Ammon's horn (tissue), 1 donor: Measurements from ENCODE around the gene HSPG2.
A peak's percentile ranks its signal among the peaks of the same experiment; 100 is the strongest.

Source experiments
- DNase-seq: peaks from one replicate; pipeline ENCODE4 v3.0.0-alpha.2; 2016; ENCODE audit warnings: low spot score

HSPG2 gene

DNA sequence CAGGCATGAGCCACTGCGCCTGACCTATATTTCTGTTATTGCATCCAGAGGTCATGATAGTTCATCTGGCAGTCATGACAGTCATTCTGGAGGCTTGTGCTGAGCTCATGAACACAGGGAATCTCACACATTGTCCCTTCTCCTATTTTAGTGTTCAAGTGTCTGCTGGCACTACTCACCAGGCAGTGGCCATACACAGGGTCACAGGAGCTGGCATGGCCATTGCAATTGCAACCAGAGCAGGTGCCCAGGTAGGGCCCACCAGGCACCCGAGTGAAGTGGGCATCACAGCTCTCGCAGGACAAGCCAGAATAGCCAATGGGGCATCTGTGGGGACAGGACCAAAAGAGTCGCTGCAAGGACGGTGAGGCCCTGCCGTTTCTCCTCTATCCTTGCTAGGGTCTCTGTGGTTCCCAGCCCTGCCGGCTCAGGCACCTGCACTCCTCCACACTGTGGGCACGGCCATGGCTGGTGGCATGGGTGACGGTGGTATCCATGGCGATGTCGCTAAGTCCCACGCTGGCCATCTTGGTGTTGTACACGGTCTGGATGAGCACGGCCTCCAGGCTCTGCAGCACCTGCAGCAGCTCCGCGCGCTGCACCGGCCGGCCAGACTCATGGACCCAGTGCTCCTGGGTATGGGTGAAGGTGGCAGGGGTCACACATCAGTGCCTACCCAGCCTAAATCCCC lies 57.0 kb downstream of the HSPG2 start:
- no peak for DNase-seq

DNA sequence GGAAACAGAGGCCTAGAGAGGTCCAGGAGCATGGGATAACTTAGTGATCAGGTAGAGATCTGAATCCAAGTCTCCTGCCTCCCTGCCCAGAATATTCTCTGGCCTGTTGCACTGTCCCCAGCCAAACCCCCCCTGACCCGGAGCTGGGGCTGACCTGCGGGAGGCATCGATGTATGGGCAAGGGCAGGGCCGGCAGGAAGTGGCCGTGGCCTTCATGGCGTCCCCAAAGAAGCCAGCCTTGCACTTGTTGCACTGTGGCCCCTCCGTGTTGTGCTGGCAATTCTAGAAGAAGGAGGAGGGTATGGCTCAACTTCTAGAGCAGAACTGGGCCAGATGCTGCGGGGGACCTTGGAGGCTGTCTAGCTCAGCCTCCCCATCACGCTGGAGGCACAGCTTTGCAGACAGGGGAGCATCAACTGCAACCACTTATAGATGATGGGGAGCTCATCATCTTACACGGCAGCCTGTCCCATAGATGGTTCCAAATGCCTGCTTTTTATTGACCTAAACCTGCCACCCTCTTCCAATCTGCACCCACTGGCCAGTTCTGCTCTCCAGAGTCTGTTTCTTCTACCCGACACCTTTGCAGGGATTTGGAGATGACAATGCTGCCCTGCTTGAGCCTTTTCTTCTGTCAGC lies 58.2 kb downstream of the HSPG2 start:
- DNase-seq, result no peak

DNA sequence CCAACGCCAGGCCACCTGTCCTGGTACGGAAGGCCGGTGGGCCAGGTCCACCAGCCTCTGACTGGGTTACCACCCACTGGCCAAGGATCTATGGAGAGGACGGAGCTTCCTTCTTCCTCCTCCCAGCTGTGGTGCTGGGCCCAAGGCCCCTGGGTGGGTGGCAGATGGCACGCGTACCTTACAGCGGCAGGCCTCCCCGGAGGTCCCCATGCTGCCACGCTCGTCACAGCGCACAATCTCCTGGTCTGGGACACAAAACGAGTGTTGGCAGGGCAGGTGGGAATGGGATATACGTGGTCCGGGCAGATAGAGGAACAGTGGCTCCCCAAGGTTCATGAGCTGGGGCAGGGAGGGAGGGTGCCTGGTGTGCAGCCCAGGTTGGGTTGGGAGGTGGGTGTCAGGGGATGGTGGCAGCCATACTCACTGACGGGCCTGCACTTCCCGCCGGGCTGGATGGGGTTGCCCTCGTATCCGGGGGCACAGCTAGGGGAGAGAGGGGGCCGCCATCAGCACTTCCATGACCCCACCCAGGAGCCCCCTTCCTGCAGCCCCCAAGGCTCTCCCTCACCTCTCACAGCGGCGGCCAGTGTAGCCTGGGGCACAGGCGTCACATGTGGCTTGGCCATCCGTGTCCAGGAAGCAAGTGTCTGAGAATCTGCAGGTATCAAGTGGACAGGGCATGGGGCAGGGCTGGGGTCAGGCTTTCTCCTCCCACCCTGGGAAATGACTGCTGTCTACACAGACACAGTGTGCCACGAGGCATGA lies 58.9 kb downstream of the HSPG2 start:
- no peak for DNase-seq

DNA sequence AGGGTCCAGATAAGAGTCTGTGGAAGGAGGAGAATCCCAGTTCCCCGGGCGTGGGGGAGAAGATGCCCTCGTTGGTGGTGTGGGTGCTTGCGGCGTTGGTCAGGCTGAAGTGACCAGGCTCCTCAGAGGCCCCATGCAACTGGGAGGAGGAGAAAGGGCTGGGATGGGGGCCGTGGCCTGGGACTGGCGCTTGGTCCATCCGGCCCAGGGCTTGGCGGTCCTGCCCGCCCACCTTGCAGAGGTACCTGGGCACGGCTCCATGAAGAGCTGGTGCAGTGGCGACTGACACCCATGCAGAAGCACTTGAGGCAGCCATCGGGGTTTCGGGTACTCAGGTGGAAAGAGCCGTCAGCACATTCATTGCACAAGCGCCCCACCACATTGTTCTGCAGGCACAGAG lies 60.8 kb downstream of the HSPG2 start:
- no peak for DNase-seq

DNA sequence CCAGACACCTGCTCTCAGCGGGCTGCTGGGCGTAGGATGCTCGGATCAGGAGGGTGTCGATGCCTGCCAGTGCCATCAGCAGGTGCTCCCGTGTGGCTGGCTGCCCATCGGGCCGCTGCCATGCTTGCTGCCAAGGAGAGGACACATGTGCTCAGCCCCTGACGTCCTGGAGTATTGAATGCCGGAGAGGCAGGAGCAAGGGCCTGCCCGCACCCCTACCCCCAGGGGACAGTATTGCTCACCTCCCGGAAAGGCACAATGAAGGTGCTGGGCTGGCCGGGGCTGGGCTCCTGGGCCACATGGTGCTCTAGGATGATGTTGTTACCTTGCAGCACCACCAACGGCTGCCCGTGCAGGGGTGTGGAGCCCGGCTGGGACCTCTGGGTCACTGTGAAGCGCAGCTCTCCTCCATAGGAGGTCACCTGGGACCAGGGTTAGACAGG lies 61.5 kb downstream of the HSPG2 start:
- DNase-seq, result no peak

DNA sequence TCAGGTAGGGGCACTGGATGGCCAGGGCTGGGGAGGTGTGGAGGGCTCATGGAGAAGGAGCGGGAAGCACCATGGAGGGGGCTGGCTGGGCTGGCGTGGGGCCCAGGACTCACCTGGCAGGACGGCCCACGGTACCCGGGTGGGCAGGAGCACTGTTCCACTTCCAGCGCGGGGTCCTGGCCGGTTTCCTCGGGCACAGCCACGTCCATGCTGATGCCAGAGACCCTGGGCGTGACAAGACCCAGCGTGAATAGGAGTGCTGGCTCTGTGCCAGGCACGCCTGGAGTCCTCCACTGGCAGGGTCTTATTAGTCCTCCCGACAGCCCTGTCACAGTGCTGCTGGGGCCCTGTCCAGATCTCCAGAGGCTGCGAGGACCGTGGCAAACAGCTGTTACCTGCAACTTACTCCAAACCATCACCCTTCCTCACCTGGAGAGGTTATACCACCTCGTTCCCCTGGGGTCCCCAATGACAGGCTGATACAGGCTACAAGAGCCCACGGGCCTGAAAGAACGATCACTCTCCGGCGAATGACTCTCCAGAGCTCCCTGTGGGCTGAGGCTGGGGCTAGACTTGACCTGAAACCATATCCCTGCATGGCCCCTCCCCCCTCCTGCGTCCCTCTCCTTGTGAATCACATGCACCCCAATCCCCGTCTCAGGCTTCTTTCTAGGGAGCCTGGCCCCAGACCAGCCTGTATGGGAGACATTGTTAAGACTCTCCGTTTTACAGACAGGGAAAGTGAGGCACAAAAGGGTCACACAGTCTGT lies 62.1 kb downstream of the HSPG2 start:
- no peak for DNase-seq

DNA sequence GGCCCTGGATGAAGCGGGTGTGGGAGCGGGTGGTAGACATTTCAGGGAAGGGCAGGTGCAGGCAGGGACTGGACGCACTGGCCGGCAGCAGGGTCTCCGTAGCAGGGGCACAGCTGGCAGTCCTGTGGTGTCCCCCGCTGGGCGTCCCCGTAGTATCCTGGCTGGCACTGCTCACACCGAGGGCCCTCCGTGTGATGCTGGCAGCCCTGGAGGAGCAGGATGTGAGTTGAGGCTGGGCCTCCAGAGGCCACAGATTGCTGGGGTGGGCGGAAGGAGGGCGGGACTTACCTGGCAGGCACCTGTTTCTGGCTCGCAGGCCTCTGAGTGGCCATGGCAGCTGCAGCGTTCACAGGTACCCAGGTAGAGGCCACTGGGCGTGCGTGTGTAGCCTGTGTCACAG lies 62.8 kb downstream of the HSPG2 start:
- no peak for DNase-seq

DNA sequence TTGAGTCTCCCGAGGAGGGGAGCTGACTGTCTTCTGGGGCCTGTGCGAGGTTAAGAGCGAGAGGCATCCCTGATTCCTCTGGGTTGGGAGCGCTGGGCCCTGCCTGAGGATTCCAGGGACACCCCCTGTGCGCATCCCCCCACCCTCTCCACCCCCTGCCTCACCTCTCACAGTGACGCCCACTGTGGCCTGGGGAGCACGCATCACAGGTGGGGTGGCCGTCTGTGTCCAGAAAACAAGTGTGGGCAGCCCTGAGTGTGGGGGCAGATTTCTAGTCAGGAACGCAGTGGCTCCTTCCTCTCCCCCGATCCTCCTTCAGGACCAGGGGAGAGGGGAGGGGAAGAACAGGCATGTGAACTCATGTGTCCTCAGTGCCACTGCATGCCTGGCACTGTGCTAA lies 63.3 kb downstream of the HSPG2 start:
- no peak for DNase-seq

DNA sequence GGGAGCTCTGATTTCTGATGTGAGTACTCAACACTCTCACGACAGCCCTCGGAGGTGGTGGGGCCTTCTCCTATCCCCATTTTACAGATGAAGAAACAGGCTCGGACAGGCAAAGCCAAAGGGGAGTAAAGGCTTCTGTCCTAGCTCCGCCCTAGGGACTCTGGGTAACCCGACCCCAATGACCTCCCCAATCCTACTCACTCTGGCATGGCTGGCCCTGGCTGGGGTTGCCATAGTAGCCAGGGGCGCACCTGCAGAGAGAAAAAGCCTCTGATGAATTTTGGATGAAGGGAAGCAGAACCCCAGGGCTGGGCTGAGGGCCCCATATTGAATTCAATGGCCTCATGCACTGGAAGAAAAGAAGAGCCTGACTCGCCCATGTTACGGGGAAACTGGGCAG lies 63.9 kb downstream of the HSPG2 start:
- no peak for DNase-seq

DNA sequence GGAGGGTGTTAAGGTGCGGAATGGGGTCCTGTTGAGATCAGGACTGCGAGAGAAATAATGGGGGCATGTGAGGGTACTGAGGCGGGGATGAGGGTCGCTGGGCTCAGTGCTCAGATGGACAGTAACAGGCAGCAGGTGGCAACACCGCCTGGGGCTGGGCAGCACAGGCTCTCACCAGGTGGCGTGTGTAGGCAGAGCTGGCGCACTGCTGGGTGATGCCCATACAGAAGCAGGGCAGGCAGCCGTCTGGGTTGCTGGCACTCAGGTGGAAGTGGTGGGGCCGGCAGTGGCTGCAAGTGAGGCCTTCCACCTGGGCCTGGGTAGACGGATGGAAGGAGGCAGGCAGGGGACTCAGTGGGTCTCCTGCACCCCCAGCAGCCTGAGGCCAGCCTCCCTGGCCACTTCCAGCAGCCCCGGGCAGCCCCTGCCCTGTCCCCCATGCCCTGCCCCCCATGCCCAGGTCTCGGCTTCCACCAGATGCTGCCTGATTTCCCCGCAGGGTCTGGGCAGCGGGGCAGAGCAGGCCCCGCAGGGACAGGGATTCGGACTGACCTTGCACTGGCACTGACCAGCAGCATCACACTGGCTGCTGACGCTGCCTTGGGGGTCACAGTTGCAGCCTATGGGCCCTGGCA lies 64.5 kb downstream of the HSPG2 start:
- no peak for DNase-seq

DNA sequence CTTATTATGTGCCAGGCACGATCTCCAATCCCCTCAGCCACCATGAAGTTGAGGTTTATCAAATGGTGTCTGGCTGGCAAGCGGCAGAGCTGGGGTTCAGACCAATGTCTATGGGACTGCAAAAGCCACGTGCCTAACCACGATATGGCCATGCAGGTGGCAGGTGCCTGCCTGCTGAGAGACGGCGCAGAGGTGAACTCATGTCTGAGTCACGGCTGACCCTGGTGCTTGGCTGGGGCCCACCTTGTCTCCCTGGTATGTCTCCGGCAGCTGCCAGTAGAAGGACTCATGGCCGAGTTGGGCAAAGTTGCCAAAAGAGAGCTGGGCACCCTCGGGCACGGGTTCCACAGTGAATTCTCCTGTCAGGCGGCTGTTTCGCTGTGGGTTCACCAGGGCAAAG lies 65.2 kb downstream of the HSPG2 start:
- no peak for DNase-seq

DNA sequence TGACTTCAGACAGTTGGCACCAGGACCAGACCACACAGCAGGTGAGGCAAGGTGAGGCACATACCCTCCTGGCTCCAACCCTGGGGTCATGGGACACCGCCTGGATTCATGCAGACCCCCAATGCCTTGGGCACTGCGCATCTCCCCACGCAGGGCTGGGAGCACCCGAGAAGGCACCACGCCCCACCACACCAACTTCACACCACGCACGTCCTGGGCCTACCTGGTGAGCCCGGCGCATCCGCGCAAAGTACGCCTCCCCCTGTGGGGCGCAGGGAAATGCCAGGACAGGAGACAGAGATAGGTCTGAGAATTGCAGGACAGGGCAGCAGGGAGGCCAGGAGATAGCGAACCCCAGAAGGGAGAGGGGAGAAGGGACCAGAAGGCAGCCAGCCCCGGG lies 66.5 kb downstream of the HSPG2 start:
- no peak for DNase-seq

DNA sequence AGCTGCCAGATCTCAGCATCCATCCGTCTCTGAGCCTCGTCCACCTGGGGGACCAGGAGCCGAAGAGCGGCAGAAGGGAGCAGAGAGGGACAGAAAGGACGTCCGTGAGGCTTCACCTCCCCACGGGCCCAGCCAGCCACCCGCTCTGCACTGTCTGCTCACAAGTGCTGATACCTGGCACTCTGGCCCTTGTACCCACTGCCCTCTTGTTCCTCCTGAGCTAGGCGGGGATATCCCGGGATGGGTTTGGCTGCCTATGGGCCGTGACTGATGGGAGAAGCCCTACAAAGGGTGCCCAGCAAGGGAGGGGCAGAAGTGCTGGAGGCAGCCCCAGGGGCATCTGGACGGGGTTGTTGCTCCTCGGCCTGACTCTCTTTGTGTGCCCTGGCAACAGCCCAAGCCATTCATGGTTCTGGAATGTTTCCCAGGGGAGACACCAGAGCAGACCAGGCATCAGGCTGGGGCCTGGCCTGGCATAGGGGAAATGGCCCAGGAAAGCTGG lies 67.4 kb downstream of the HSPG2 start:
- DNase-seq, result peak; percentile 70

DNA sequence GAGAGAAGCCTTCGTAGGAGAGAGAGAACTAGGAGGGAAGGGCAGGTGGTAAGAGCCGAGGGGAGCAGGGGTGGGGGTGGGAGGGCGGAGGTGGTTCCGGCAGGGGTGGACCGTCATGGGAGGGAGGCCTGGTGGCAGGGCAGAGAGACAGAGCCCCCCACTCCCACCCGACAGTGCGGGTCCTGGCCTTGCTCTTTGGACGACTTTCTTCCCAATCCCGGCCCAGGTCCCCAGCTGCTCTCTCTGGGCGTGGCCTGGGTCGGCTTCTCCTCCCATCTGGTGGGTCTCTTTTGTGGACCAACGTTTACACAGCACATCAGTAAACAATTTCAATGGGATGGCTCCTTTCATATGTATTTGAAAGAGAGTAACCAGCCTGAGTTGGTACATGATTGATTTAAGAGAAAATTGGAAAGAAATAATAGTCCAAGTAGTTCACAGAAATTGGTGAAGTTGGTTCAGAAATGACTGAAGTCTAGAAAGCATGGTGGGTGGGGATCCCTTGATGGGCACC lies 68.1 kb downstream of the HSPG2 start:
- DNase-seq, result no peak

DNA sequence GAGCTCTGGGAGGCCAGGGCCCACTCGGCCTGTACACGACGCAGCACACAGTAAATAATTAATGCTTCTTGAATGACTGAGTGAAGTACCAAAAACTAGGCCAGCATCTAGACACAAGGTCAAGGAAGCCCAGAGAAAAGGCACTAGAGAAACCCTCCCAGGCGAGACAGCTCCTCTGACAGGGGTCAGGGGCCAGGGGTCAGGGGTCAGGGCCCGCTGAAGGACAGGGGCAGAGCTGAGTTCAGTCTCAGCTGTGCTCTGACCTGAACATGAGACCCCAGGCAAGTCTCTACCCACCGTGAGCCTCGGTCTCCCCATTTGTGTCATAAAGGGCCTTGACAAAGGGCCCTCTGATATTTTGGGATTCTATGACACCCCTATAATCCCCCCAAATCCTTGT lies 68.6 kb downstream of the HSPG2 start:
- DNase-seq, result no peak

DNA sequence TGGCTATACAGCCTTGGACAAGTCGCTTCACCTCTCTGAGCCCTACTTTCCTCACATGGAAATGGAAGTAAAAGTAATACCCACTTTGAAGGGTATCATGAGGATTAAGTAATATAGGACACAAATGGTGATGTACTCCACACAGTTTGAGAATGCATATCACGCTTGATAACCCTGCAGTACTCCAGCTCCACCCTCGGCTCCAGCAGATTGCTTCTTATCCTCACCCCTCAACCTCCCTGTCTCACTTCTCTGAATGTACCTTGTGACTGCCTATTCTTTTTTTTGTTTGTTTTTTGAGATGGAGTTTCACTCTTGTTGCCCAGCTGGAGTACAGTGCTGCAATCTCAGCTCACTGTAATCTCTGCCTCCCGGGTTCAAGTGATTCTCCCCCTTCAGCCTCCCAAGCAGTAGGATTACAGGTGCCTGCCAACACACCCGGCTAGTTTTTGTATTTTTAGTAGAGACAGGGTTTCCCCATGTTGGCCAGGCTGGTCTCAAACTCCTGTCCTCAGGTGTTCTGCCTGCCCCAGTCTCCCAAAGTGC lies 69.6 kb downstream of the HSPG2 start:
- DNase-seq, result no peak

DNA sequence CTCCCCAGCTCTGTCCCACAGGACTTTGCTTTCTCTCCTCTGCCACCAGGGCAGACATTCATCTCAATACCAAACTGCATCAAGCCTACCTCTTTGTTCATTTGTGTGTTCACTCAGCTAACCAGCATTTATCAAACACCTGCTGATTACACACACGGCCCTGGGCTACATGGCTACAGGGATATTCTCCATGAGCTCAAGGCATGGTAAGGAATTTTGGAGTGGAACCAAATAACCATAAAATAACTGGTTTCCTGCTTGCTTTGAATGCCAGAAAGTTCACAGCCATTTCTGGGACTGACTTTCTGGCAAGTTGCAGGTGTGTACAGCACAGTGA lies 70.4 kb downstream of the HSPG2 start:
- no peak for DNase-seq

DNA sequence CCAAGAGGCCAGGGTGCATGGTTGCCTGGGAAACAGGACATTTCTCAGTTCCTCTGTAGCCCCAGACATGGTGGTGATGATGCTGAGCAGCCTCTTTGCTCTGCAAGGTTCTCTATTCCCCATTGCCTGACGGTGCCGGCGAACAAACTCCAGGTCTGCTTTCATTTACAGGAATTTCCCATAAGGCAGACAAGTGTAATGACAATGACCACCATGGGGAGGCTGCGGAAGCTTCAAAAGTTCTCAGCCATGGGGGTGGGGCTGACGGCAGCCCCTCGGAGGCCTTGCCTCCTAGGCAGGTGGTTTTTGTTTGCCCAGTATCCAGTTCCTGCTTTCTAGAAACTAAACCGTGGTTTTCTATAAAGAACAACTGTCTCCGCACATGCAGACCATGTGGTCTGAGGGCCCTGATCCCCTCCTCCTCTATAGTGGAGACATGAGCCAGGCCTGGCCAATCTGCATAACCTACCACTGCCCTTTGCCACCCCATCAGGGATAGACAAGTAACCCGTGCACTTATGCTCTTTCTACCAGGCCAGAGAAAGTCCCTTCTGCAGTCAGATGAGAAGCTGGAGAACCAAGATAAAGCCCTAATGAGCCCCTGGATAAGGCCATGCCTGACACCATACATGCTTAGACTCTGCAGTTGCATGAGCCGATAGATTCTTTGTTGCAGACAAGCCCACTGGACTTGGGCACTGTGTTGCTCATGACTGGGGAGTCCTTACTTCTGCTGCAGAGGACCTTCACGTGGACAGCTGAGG lies 71.0 kb downstream of the HSPG2 start:
- no peak for DNase-seq

DNA sequence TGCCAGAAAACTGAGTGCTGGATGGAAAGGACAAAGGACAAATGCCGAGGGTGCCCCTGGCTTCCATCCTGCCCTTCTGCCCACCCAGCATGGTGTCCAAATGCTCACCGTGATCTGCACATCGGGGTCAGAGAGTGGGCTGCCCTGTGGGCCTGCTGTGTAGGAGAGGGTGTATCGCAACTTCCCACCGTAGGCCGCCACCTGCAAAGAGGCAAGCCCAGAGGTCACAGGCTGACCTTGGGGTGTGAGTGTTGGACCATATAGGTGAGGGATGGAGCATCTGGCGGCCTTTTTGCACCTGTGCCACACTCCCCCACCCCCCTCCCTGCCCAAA lies 71.5 kb downstream of the HSPG2 start:
- DNase-seq, result no peak

DNA sequence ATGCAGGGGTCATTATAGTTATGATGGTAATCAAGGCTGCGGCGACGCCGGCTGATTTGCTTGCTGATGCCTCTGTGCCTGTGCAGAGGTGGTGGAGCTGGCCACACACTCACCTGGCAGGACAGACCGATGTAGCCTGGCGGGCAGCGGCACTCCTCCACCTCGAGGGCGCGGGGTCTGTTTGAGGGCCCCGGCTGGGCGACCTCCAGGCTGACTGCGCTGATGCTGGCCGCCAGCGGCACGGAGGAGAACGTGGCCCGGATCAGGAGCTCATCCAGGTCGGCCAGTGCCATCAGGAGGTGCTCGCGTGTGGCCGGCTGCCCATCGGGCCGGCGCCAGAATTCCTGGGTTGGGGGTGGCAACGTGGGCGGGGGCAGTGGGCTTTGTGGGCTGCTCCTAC lies 72.4 kb downstream of the HSPG2 start:
- DNase-seq, result no peak

DNA sequence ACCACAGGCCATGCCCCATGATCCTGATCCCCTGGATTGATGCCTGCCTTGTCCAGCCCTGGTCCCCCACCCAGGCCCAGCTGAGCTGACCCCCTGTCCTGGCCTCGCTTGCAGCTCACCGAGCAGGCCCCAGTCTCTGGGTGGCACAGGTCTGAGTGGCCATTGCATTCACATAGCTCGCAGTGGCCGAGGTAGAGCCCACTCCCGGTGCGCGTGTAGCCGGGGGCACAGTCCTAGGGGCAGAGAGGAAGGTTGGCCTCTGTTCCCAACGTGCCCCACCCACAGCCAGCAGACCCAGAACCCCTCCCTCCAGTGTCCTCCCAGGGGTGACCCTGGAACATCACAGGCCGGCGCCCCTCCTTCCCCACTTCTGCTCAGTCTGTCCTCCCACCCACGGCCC lies 73.1 kb downstream of the HSPG2 start:
- DNase-seq, result no peak
